B cell (primary cell): ENCODE measurements around the gene CAMTA1. TPM values are rescaled to one million over a fixed set of nuclear protein-coding genes. Genes with fewer than 3 reads are reported as not detected.

ENCODE experiments used
- ATAC-seq: fragments of 200-7000 bp; cut with Tn5 transposase; one replicate; pipeline ENCODE4 v1.10.0; 2021; ENCODE audit warnings: low read depth, mild to moderate bottlenecking, moderate number of reproducible peaks, moderate library complexity
- CTCF ChIA-PET: fragments of 350-600 bp; sonication (Branson Sonifier 250); formaldehyde crosslinking; loops from one replicate; lab custom pipeline; 2021; ENCODE audit warnings: antibody characterized with exemption, inconsistent platforms; lab: Charles Lee
- POLR2A ChIA-PET: fragments of 350-600 bp; sonication (Branson Sonifier 250); formaldehyde crosslinking; loops from one replicate; lab custom pipeline; 2021; ENCODE audit warnings: antibody characterized with exemption; lab: Charles Lee
- DNase-seq: peaks from one replicate; pipeline ENCODE4 v3.0.0; 2013
- H2AFZ ChIP-seq: 2 replicates; pipeline ENCODE4 v1.6.1; 2012; ENCODE audit warnings: mild to moderate bottlenecking, low read depth, low read length; ENCODE audit not compliant: insufficient read depth, poor library complexity, severe bottlenecking
- H3K27ac ChIP-seq, 2 donors: 1 replicate in 1 of 2; 2 replicates in 1 of 2; pipeline ENCODE4 v1.5.1; 2012 to 2013; ENCODE audit warnings: low read length in 2 of 2, mild to moderate bottlenecking in 2 of 2, moderate library complexity in 1 of 2
- H3K27me3 ChIP-seq, 4 experiments: fragments of 200-600 bp in 1 of 4; sonication (generic) in 1 of 4; replicated peaks in 1 of 4; 1 replicate in 2 of 4; 2 replicates in 2 of 4; pipeline versions ENCODE4 v1.6.1 to v1.7.0; 2013 to 2016; ENCODE audit warnings: low read length in 3 of 4, mild to moderate bottlenecking in 2 of 4, mixed read lengths in 1 of 4, moderate library complexity in 1 of 4; ENCODE audit not compliant: insufficient read depth in 4 of 4, control insufficient read depth in 3 of 4; ENCODE audit errors: control extremely low read depth in 1 of 4
- H3K36me3 ChIP-seq, 2 experiments: replicated peaks in 1 of 2; 1 replicate in 1 of 2; 2 replicates in 1 of 2; pipeline versions ENCODE4 v1.6.1 to v1.7.1; 2013; ENCODE audit warnings: low read length in 1 of 2; ENCODE audit not compliant: insufficient read depth in 2 of 2, control insufficient read depth in 1 of 2; ENCODE audit errors: control extremely low read depth in 1 of 2, extremely low read depth in 1 of 2
- H3K4me1 ChIP-seq, 2 donors: fragments of 200-600 bp in 1 of 2; sonication (generic) in 1 of 2; 1 replicate in 1 of 2; 2 replicates in 1 of 2; pipeline versions ENCODE4 v1.5.1 to v1.6.1; 2013 to 2017; ENCODE audit warnings: low read length in 2 of 2; ENCODE audit not compliant: control insufficient read depth in 2 of 2, insufficient read depth in 2 of 2
- H3K4me2 ChIP-seq: replicated peaks from 2 replicates; pipeline ENCODE3; 2012; ENCODE audit warnings: mild to moderate bottlenecking, low read depth, low read length; ENCODE audit not compliant: poor library complexity, severe bottlenecking
- H3K4me3 ChIP-seq, 5 experiments: fragments of 200-600 bp in 1 of 5; sonication (generic) in 1 of 5; 1 replicate in 3 of 5; 2 replicates in 2 of 5; pipeline versions ENCODE4 v1.5.1 to v1.7.0; 2011 to 2016; ENCODE audit warnings: low read length in 4 of 5, mild to moderate bottlenecking in 4 of 5, low read depth in 2 of 5, control low read depth in 1 of 5, moderate library complexity in 1 of 5; ENCODE audit not compliant: insufficient read depth in 1 of 5; ENCODE audit errors: control extremely low read depth in 1 of 5, extremely low read depth in 1 of 5
- H3K79me2 ChIP-seq: fragments of 200-600 bp; sonication (generic); one replicate; pipeline ENCODE4 v1.6.0; 2016; ENCODE audit warnings: low read length; ENCODE audit not compliant: control insufficient read depth, insufficient read depth
- H3K9ac ChIP-seq: fragments of 200-600 bp; sonication (generic); 2 replicates; pipeline ENCODE4 v1.6.1; 2017; ENCODE audit warnings: mild to moderate bottlenecking, low read length, moderate library complexity
- H3K9me3 ChIP-seq, 3 donors: one replicate each; pipeline versions ENCODE4 v1.6.1 to v1.7.1; 2013; ENCODE audit warnings: low read length in 2 of 3; ENCODE audit not compliant: control insufficient read depth in 2 of 3, insufficient read depth in 1 of 3; ENCODE audit errors: control extremely low read depth in 1 of 3
- H4K20me1 ChIP-seq: 2 replicates; pipeline ENCODE4 v1.6.0; 2012; ENCODE audit warnings: mild to moderate bottlenecking, low read length; ENCODE audit not compliant: insufficient read depth, control insufficient read depth, poor library complexity, severe bottlenecking
- H3K27ac Mint-ChIP-seq: one replicate; pipeline ENCODE4 v1.8.0; 2021; ENCODE audit warnings: mixed read lengths
- H3K27me3 Mint-ChIP-seq: one replicate; pipeline ENCODE4 v1.8.0; 2021; ENCODE audit warnings: mixed read lengths
- H3K4me1 Mint-ChIP-seq: one replicate; pipeline ENCODE4 v1.8.0; 2021; ENCODE audit warnings: mixed read lengths
- H3K4me3 Mint-ChIP-seq: one replicate; pipeline ENCODE4 v1.8.0; 2021; ENCODE audit warnings: mixed read lengths
- H3K9me3 Mint-ChIP-seq: one replicate; pipeline ENCODE4 v1.8.0; 2022; ENCODE audit warnings: mixed read lengths; ENCODE audit not compliant: insufficient read depth
- EZH2 ChIP-seq: IDR thresholded peaks from 2 replicates; pipeline ENCODE4 v1.6.1; 2012; ENCODE audit warnings: borderline replicate concordance, low read depth, mild to moderate bottlenecking, moderate library complexity, low read length; ENCODE audit not compliant: insufficient read depth, poor library complexity, severe bottlenecking
- WGBS: methylation state at CpG from one replicate; pipeline ENCODE4 v1.1.5; 2013; ENCODE audit warnings: missing lambda C conversion rate; ENCODE audit not compliant: insufficient coverage; 5-methylcytosine and 5-hydroxymethylcytosine counted together
- intact Hi-C: fragments of 100-400 bp; cut with micrococcal nuclease; formaldehyde crosslinking; loops from one replicate; pipeline ENCODE4 v1.10.0; 2022
- polyA plus RNA-seq: library from polyadenylated mRNA; depleted of rRNA; stranded (reverse); fragments of >200 nt; gene quantifications from 2 replicates; pipeline ENCODE4 v1.2.3, GENCODE V29; 2012
- total RNA-seq, 2 donors: library from RNA; stranded (reverse); fragments of 120-200 nt in 1 of 2; gene quantifications; 1 replicate in 1 of 2; 2 replicates in 1 of 2; pipeline versions ENCODE4 v1.2.3 to v1.2.4, GENCODE V29; 2013 to 2022
- TF ChIP-seq, protein P1 (sequence below): fragments of 200-600 bp; IDR thresholded peaks from one replicate; pipeline ENCODE4 v1.8.0; 2022; ENCODE audit warnings: antibody characterized with exemption, mild to moderate bottlenecking

Gene CAMTA1
- total and polyA plus RNA-seq, 2 donors (not counting 1 experiment from before 2014, with no cell fraction given) = 42.2 to 45.7 TPM

DNA sequence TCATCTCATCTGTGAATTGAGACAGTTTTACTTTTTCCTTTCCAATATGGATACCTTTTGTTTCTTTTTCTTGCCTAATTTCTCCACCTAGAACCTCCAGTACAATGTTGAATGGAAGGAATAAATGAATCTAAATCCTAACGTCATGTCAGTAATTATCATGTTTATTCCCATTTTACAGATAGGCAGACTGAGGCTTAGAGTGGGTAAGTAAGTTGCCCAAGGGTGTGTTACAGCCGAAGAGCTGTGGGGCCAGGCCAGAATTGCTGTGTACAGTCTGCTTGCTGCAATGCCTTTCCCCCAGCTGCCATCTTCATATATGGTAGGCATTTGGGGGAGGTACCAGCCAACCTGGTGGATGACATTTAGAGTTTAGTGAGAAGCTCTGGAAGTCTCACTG is 162.7 kb downstream of the CAMTA1 start:
- no CpG with 5 or more reads among the region's 2 CpGs for WGBS
- no peaks in the 10 kb centered on the region for H3K36me3 ChIP-seq
- H3K4me1 Mint-ChIP-seq = no peaks in the 10 kb centered on the region

DNA sequence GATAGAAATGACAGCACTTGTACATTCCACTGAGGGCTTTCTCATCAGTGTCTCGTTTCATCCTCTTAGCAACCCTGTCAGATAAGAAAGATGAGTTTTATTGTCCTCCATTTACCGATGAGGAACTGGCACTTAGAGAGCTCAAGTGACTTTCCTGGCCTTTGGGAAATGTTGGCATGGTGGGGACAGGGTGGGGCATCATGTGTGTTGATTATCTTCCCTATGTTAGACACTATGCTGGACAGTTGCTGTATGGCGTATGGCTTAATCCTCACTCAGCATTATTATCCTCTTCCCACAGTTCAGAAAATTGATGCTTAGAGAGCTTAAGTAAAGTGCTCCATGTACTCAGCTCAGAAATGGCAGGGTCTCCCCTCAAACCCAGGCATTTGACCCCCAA is 163.2 kb downstream of the CAMTA1 start:
- H3K9me3 ChIP-seq = no peaks in the 10 kb centered on the region
- no peak overlapping the region for H2AFZ ChIP-seq
- ChIA-PET POLR2A (no interaction called here), CTCF (no interaction called here)
- no peak overlapping the region for H3K9ac ChIP-seq
- H3K4me1 Mint-ChIP-seq = no peaks in the 10 kb centered on the region
- no peak for TF ChIP-seq EZH2
- TF ChIP-seq, protein P1, sequence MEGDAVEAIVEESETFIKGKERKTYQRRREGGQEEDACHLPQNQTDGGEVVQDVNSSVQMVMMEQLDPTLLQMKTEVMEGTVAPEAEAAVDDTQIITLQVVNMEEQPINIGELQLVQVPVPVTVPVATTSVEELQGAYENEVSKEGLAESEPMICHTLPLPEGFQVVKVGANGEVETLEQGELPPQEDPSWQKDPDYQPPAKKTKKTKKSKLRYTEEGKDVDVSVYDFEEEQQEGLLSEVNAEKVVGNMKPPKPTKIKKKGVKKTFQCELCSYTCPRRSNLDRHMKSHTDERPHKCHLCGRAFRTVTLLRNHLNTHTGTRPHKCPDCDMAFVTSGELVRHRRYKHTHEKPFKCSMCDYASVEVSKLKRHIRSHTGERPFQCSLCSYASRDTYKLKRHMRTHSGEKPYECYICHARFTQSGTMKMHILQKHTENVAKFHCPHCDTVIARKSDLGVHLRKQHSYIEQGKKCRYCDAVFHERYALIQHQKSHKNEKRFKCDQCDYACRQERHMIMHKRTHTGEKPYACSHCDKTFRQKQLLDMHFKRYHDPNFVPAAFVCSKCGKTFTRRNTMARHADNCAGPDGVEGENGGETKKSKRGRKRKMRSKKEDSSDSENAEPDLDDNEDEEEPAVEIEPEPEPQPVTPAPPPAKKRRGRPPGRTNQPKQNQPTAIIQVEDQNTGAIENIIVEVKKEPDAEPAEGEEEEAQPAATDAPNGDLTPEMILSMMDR = no peak
- H3K9me3 Mint-ChIP-seq = no peaks in the 10 kb centered on the region
- no peaks in the 10 kb centered on the region for H3K36me3 ChIP-seq
- no peak overlapping the region for H3K4me3 ChIP-seq
- no peaks in the 10 kb centered on the region for H3K27me3 ChIP-seq
- 60% methylated on average over 1 of the region's 3 CpGs for WGBS
- ATAC-seq (no peak), DNase-seq (no peak)
- H3K79me2 ChIP-seq = no peaks in the 10 kb centered on the region
- intact Hi-C loops = no loop called here
- H3K27me3 Mint-ChIP-seq = peaks cover 5% of the 10 kb centered on the region
- H3K4me2 ChIP-seq = no peak overlapping the region
- H3K27ac ChIP-seq = no peak overlapping the region
- H4K20me1 ChIP-seq = no peaks in the 10 kb centered on the region
- H3K4me1 ChIP-seq = no peaks in the 10 kb centered on the region
- no peak overlapping the region for H3K4me3 Mint-ChIP-seq
- no peak overlapping the region for H3K27ac Mint-ChIP-seq

More for the DNA sequence above, 162.7 kb downstream of the CAMTA1 start:
- Mint-ChIP-seq H3K27me3 (peaks cover 5% of the 10 kb centered on the region), H3K27ac (no peak overlapping the region), H3K4me3 (no peak overlapping the region), H3K9me3 (no peaks in the 10 kb centered on the region)
- no peak overlapping the region for H3K4me3 ChIP-seq
- CTCF ChIA-PET = no interaction called here
- H4K20me1 ChIP-seq = no peaks in the 10 kb centered on the region
- POLR2A ChIA-PET = no interaction called here
- ATAC-seq (no peak), DNase-seq (no peak)
- H3K9ac ChIP-seq = no peak overlapping the region
- no peak overlapping the region for H3K27ac ChIP-seq
- no peaks in the 10 kb centered on the region for H3K27me3 ChIP-seq
- intact Hi-C loops = no loop called here
- H3K79me2 ChIP-seq = no peaks in the 10 kb centered on the region
- no peak overlapping the region for H3K4me2 ChIP-seq
- H2AFZ ChIP-seq = no peak overlapping the region
- TF ChIP-seq, protein P1 = no peak
- TF ChIP-seq EZH2 = no peak
- H3K9me3 ChIP-seq = no peaks in the 10 kb centered on the region
- H3K4me1 ChIP-seq = no peaks in the 10 kb centered on the region
